Mesenchymal stem cell (in vitro differentiated cells and primary cell): ENCODE data around the gene IQCF6.
"Not testable (repeated sequence)": the region's sequence is repeated elsewhere in the genome, so short reads cannot be mapped to it uniquely, and the experiment has no call there.

Experiments used
- DNase-seq: peaks from one replicate; pipeline ENCODE4 v3.0.0-alpha.2; 2013
- H2AFZ ChIP-seq: one replicate; pipeline ENCODE4 v1.6.1; 2013; ENCODE audit warnings: low read depth, mild to moderate bottlenecking, control low read depth, inconsistent platforms, low read length, moderate library complexity
- H2AK5ac ChIP-seq: 2 replicates; pipeline ENCODE4 v1.6.1; 2013; ENCODE audit warnings: low read length, moderate library complexity, mild to moderate bottlenecking, inconsistent platforms; ENCODE audit not compliant: severe bottlenecking
- H2BK120ac ChIP-seq: one replicate; pipeline ENCODE4 v1.6.1; 2013; ENCODE audit warnings: low read depth, mild to moderate bottlenecking, inconsistent platforms, low read length, moderate library complexity
- H2BK12ac ChIP-seq, 2 experiments: one replicate each; pipeline ENCODE4 v1.6.1; 2013; ENCODE audit warnings: inconsistent platforms in 2 of 2, low read length in 2 of 2, mild to moderate bottlenecking in 2 of 2, moderate library complexity in 2 of 2, control low read depth in 1 of 2
- H2BK15ac ChIP-seq: one replicate; pipeline ENCODE4 v1.6.1; 2013; ENCODE audit warnings: mild to moderate bottlenecking, low read depth, inconsistent platforms; ENCODE audit not compliant: poor library complexity, severe bottlenecking
- H2BK5ac ChIP-seq: 2 replicates; pipeline ENCODE4 v1.6.1; 2013; ENCODE audit warnings: low read depth, mild to moderate bottlenecking, low read length, control low read depth, inconsistent platforms; ENCODE audit not compliant: poor library complexity, severe bottlenecking
- H3K14ac ChIP-seq, 2 experiments: one replicate each; pipeline ENCODE4 v1.6.1; 2013; ENCODE audit warnings: inconsistent platforms in 2 of 2, low read length in 2 of 2, control low read depth in 1 of 2, mild to moderate bottlenecking in 1 of 2, moderate library complexity in 1 of 2
- H3K18ac ChIP-seq, 2 experiments: one replicate each; pipeline ENCODE4 v1.6.1; 2013; ENCODE audit warnings: inconsistent platforms in 2 of 2, low read length in 2 of 2, control low read depth in 1 of 2, low read depth in 1 of 2, mild to moderate bottlenecking in 1 of 2
- H3K23ac ChIP-seq, 2 experiments: one replicate each; pipeline ENCODE4 v1.6.1; 2013; ENCODE audit warnings: inconsistent platforms in 2 of 2, low read length in 2 of 2, mild to moderate bottlenecking in 2 of 2, moderate library complexity in 2 of 2, control low read depth in 1 of 2
- H3K27ac ChIP-seq: 2 replicates; pipeline ENCODE4 v1.5.1; 2013; ENCODE audit warnings: mild to moderate bottlenecking, moderate library complexity, low read length, control low read depth, inconsistent platforms; ENCODE audit not compliant: poor library complexity, severe bottlenecking
- H3K27me3 ChIP-seq, 2 experiments: 2 replicates each; pipeline versions ENCODE4 v1.6.1 to v1.7.0; 2013; ENCODE audit warnings: low read length in 2 of 2, mild to moderate bottlenecking in 2 of 2, moderate library complexity in 2 of 2, control low read depth in 1 of 2, inconsistent platforms in 1 of 2; ENCODE audit not compliant: control insufficient read depth in 1 of 2, insufficient read depth in 1 of 2
- H3K36me3 ChIP-seq, 2 experiments: 2 replicates each; pipeline versions ENCODE4 v1.6.1 to v1.7.0; 2013; ENCODE audit warnings: low read length in 2 of 2, control low read depth in 1 of 2, inconsistent platforms in 1 of 2, low read depth in 1 of 2, mild to moderate bottlenecking in 1 of 2; ENCODE audit not compliant: insufficient read depth in 2 of 2, control insufficient read depth in 1 of 2
- H3K4ac ChIP-seq, 2 experiments: one replicate each; pipeline ENCODE4 v1.6.1; 2013; ENCODE audit warnings: inconsistent platforms in 2 of 2, low read length in 2 of 2, mild to moderate bottlenecking in 2 of 2, moderate library complexity in 2 of 2, control low read depth in 1 of 2, low read depth in 1 of 2
- H3K4me1 ChIP-seq: 2 replicates; pipeline ENCODE4 v1.6.1; 2013; ENCODE audit warnings: low read depth, low read length, control low read depth; ENCODE audit not compliant: control insufficient read depth, insufficient read depth
- H3K4me2 ChIP-seq: 2 replicates; pipeline ENCODE4 v1.6.1; 2013; ENCODE audit warnings: low read length, mild to moderate bottlenecking, inconsistent platforms; ENCODE audit not compliant: poor library complexity, severe bottlenecking
- H3K4me3 ChIP-seq, 2 experiments: 2 replicates each; pipeline versions ENCODE4 v1.5.1 to v1.7.0; 2013; ENCODE audit warnings: low read length in 2 of 2, mild to moderate bottlenecking in 2 of 2, control low read depth in 1 of 2, low read depth in 1 of 2; ENCODE audit not compliant: insufficient read depth in 1 of 2
- H3K79me1 ChIP-seq: replicated peaks from 2 replicates; pipeline ENCODE4 v1.6.1; 2013; ENCODE audit warnings: mild to moderate bottlenecking, control low read depth, low read length, inconsistent platforms; ENCODE audit not compliant: poor library complexity, severe bottlenecking
- H3K9ac ChIP-seq: 2 replicates; pipeline ENCODE4 v1.7.0; 2013; ENCODE audit warnings: mild to moderate bottlenecking, low read length, moderate library complexity
- H3K9me3 ChIP-seq: 2 replicates; pipeline ENCODE4 v1.7.0; 2013; ENCODE audit warnings: mild to moderate bottlenecking, low read length; ENCODE audit not compliant: control insufficient read depth
- H4K8ac ChIP-seq: one replicate; pipeline ENCODE4 v1.6.1; 2013; ENCODE audit warnings: inconsistent platforms, mild to moderate bottlenecking, low read length, moderate library complexity
- H4K91ac ChIP-seq: one replicate; pipeline ENCODE4 v1.6.1; 2013; ENCODE audit warnings: mild to moderate bottlenecking, low read length, inconsistent platforms
- WGBS: methylation state at CpG from one replicate; pipeline ENCODE4 v1.1.7; 2013; ENCODE audit warnings: mixed read lengths; 5-methylcytosine and 5-hydroxymethylcytosine counted together

Gene IQCF6

GRCh38 chr3:51753763-51754750 lies 25.0 kb downstream of the IQCF6 start:
- H2BK15ac ChIP-seq, H4K8ac ChIP-seq, H3K4ac ChIP-seq, H3K4me1 ChIP-seq, H3K23ac ChIP-seq, H2AFZ ChIP-seq, H2BK120ac ChIP-seq, H3K14ac ChIP-seq, H3K9ac ChIP-seq, H3K36me3 ChIP-seq, H2BK5ac ChIP-seq, H3K18ac ChIP-seq, H3K27me3 ChIP-seq, DNase-seq, H2BK12ac ChIP-seq, H2AK5ac ChIP-seq, H3K4me3 ChIP-seq, H4K91ac ChIP-seq, H3K79me1 ChIP-seq, H3K4me2 ChIP-seq, H3K27ac ChIP-seq: not testable (repeated sequence)
- peaks cover 16% of the 10 kb centered on the region for H3K9me3 ChIP-seq
- WGBS = 69% methylated on average over 13 of the region's 13 CpGs

DNA sequence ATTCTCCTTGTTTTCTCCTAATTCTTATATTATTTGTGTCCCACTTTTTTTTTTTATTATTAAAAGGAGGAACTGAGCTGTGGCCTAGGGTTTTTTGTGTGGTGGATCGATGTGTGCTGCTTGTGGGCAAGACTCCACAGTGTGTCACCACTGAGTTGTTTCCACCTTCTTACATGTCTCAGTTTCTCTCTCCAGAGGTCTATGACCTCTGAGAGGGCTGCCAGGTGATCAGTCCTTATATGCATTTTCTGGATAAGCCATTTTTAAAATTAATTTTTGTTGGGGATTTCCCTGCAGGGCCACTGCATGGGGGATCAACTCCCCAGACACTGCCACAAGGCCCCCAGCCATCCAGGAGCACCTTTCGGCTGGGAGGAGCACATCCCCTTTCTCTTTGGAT lies 27.8 kb downstream of the IQCF6 start:
- H3K9me3 ChIP-seq = peaks cover 12% of the 10 kb centered on the region
- H3K14ac ChIP-seq = no peak overlapping the region
- no peak overlapping the region for H2AK5ac ChIP-seq
- no peak overlapping the region for H2BK15ac ChIP-seq
- H3K79me1 ChIP-seq = no peaks in the 10 kb centered on the region
- no peak overlapping the region for H2BK12ac ChIP-seq
- no peak overlapping the region for H3K4me2 ChIP-seq
- H3K4ac ChIP-seq = no peak overlapping the region
- 83% methylated on average over 2 of the region's 2 CpGs for WGBS
- no peak overlapping the region for H2BK120ac ChIP-seq
- H3K18ac ChIP-seq = no peak overlapping the region
- no peak for DNase-seq
- no peak overlapping the region for H4K8ac ChIP-seq
- no peak overlapping the region for H2AFZ ChIP-seq
- H3K4me1 ChIP-seq = no peaks in the 10 kb centered on the region
- no peaks in the 10 kb centered on the region for H3K36me3 ChIP-seq
- H3K27me3 ChIP-seq = no peaks in the 10 kb centered on the region
- H3K4me3 ChIP-seq = no peak overlapping the region
- H3K27ac ChIP-seq = no peak overlapping the region
- H3K9ac ChIP-seq = no peak overlapping the region
- H4K91ac ChIP-seq = no peak overlapping the region
- no peak overlapping the region for H2BK5ac ChIP-seq
- H3K23ac ChIP-seq = no peak overlapping the region

DNA sequence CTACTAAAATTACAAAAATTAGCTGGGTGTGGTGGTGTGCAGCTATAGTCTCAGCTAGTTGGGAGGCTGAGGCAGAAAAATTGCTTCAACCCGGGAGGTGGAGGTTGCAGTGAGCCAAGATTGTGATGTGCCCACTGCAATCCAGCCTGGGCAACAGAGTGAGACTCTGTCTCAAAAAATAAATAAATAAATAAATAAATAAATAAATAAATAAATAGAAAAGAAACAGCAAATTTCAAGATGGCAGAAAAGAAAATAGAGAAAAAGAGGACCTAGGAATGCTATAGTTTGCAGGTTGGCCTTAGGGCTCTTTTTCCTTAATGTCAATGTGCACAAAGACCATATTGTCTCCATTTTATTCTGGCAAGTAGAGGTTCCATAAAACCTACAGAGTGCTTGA lies 28.2 kb downstream of the IQCF6 start:
- Histone ChIP-seq H3K23ac (no peak overlapping the region), H3K9ac (no peak overlapping the region), H3K27me3 (no peaks in the 10 kb centered on the region), H3K9me3 (peaks cover 12% of the 10 kb centered on the region), H2BK12ac (no peak overlapping the region), H3K27ac (no peak overlapping the region), H2BK15ac (no peak overlapping the region), H2BK120ac (no peak overlapping the region), H4K8ac (no peak overlapping the region), H2AK5ac (no peak overlapping the region), H4K91ac (no peak overlapping the region), H3K36me3 (no peaks in the 10 kb centered on the region), H3K4me2 (no peak overlapping the region), H3K4me1 (no peaks in the 10 kb centered on the region), H3K14ac (no peak overlapping the region), H3K4ac (no peak overlapping the region), H3K79me1 (no peaks in the 10 kb centered on the region), H2AFZ (no peak overlapping the region), H2BK5ac (no peak overlapping the region), H3K4me3 (no peak overlapping the region), H3K18ac (no peak overlapping the region)
- WGBS = no CpG with 5 or more reads among the region's 1 CpG
- DNase-seq = no peak

DNA sequence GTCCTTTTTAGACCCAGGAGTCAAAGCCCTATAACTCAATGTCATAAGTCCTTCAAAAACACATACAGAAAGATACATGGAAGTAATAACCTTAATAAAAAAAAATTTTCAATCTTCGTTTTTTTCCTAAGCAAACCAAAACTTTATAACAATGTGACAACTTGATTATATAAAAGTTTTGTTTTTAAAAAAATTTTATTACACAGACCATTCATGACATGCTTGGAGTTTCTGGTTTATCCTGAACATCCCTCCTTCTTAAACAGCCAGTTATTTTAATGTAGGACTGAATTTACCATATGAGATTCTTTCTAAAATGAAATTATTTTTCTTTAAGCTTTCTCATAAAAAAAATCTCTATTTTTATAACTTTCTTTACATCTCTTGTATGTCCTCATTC lies 30.7 kb downstream of the IQCF6 start:
- Histone ChIP-seq H3K14ac (no peak overlapping the region), H2BK12ac (no peak overlapping the region), H3K4me3 (no peak overlapping the region), H3K36me3 (no peaks in the 10 kb centered on the region), H2AK5ac (no peak overlapping the region), H3K23ac (no peak overlapping the region), H2BK15ac (no peak overlapping the region), H4K91ac (no peak overlapping the region), H3K79me1 (no peaks in the 10 kb centered on the region), H3K18ac (no peak overlapping the region), H3K27ac (no peak overlapping the region), H4K8ac (no peak overlapping the region), H2BK120ac (no peak overlapping the region), H3K4me1 (no peaks in the 10 kb centered on the region), H3K9me3 (peaks cover 3% of the 10 kb centered on the region), H2AFZ (no peak overlapping the region), H3K4me2 (no peak overlapping the region), H3K27me3 (no peaks in the 10 kb centered on the region), H3K4ac (no peak overlapping the region), H2BK5ac (no peak overlapping the region), H3K9ac (no peak overlapping the region)
- no peak for DNase-seq
- whole genome bisulfite sequencing = no CpG with 5 or more reads among the region's 1 CpG
